OCI-LY1 (cell line): ENCODE measurements around the gene PPFIA4.

ENCODE experiments used
- H2AFZ ChIP-seq: fragments of 200-600 bp; sonication (generic), shearing (Covaris generic); 2 replicates; pipeline ENCODE4 v1.6.0; 2014; ENCODE audit warnings: antibody characterized with exemption, mild to moderate bottlenecking, low read length
- H3F3A ChIP-seq: fragments of 200-600 bp; sonication (generic), shearing (Covaris generic); 2 replicates; pipeline ENCODE4 v1.6.0; 2014; ENCODE audit warnings: mild to moderate bottlenecking, antibody characterized with exemption, low read length, moderate library complexity; ENCODE audit not compliant: insufficient read depth
- H3K27ac ChIP-seq: fragments of 200-600 bp; sonication (generic); 2 replicates; pipeline ENCODE4 v1.5.1; 2014; ENCODE audit warnings: low read length, mixed run types, mild to moderate bottlenecking, low read depth; ENCODE audit not compliant: poor library complexity, severe bottlenecking
- H3K27me3 ChIP-seq: fragments of 200-600 bp; sonication (generic); 2 replicates; pipeline ENCODE4 v1.6.0; 2014; ENCODE audit warnings: antibody characterized with exemption, mild to moderate bottlenecking, low read length, moderate library complexity; ENCODE audit not compliant: insufficient read depth
- H3K36me3 ChIP-seq: fragments of 200-600 bp; sonication (generic); 2 replicates; pipeline ENCODE4 v1.6.1; 2014; ENCODE audit warnings: mild to moderate bottlenecking, antibody characterized with exemption, low read length, moderate library complexity, mixed read lengths; ENCODE audit not compliant: insufficient read depth
- H3K4me1 ChIP-seq: fragments of 200-600 bp; sonication (generic); 2 replicates; pipeline ENCODE4 v1.5.1; 2014; ENCODE audit warnings: mild to moderate bottlenecking, low read length, moderate library complexity; ENCODE audit not compliant: insufficient read depth, severe bottlenecking
- H3K4me2 ChIP-seq: fragments of 200-600 bp; sonication (generic), shearing (Covaris generic); 2 replicates; pipeline ENCODE4 v1.6.1; 2014; ENCODE audit warnings: low read length
- H3K4me3 ChIP-seq: fragments of 200-600 bp; sonication (generic); 2 replicates; pipeline ENCODE4 v1.5.1; 2014; ENCODE audit warnings: low read length, low read depth, mild to moderate bottlenecking, mixed read lengths; ENCODE audit not compliant: poor library complexity, severe bottlenecking
- H3K79me2 ChIP-seq: fragments of 200-600 bp; shearing (Covaris generic); 2 replicates; pipeline ENCODE4 v1.6.1; 2016; ENCODE audit warnings: mixed run types, low read length, mixed read lengths; ENCODE audit not compliant: insufficient read depth
- H3K9ac ChIP-seq: fragments of 200-600 bp; sonication (generic), shearing (Covaris generic); 2 replicates; pipeline ENCODE4 v1.6.1; 2014; ENCODE audit warnings: mild to moderate bottlenecking, low read length, mixed read lengths
- H3K9me2 ChIP-seq: fragments of 200-600 bp; sonication (generic), shearing (Covaris generic); 2 replicates; pipeline ENCODE4 v1.6.1; 2014; ENCODE audit warnings: low read depth, mild to moderate bottlenecking, low read length, mixed read lengths
- H3K9me3 ChIP-seq: fragments of 200-600 bp; shearing (Covaris generic); 2 replicates; pipeline ENCODE4 v1.6.1; 2014; ENCODE audit warnings: low read length, mixed read lengths
- H4K20me1 ChIP-seq: fragments of 200-600 bp; sonication (generic), shearing (Covaris generic); 2 replicates; pipeline ENCODE4 v1.6.0; 2016; ENCODE audit warnings: mild to moderate bottlenecking, low read length; ENCODE audit not compliant: insufficient read depth
- EZH2 ChIP-seq: fragments of 200-600 bp; sonication (generic), shearing (Covaris generic); IDR thresholded peaks from 2 replicates; pipeline ENCODE4 v1.8.0; 2017; ENCODE audit warnings: borderline replicate concordance, mixed run types, mild to moderate bottlenecking, antibody characterized with exemption, low read length, moderate library complexity, mixed read lengths
- TF ChIP-seq, protein P1 (sequence below): fragments of 200-600 bp; sonication (generic), shearing (Covaris generic); IDR thresholded peaks from 2 replicates; pipeline ENCODE4 v1.5.1; 2017; ENCODE audit warnings: mild to moderate bottlenecking, antibody characterized with exemption, low read length, moderate library complexity, mixed read lengths

The PPFIA4 gene

DNA sequence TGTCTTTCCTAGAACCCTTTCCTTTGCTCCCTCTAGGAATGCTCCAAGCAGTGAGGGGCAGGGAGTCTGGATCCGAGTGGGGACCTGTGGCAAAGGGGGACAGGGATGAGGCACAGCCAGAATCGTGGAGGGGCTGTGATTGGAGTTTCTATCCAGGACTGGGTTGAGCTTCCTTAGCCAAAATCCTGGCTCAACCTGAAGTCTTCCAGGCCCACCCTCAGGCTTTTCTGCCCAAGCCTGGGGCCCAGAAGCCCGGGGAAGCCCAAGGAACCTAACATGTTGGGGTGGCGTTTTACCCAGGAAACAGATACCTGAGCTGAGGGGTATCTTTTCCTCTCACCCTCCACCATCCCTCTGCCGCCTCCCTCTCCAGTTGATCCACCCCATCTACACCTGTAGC, 54.2 kb downstream of the PPFIA4 start:
- Histone ChIP-seq H3K79me2 (no peaks in the 10 kb centered on the region), H3K36me3 (no peaks in the 10 kb centered on the region), H3K4me1 (no peaks in the 10 kb centered on the region), H3K4me3 (no peak overlapping the region), H3F3A (no peaks in the 10 kb centered on the region), H3K27ac (no peak overlapping the region), H4K20me1 (no peaks in the 10 kb centered on the region), H2AFZ (no peak overlapping the region), H3K9me3 (no peaks in the 10 kb centered on the region), H3K9me2 (no peaks in the 10 kb centered on the region), H3K9ac (no peak overlapping the region), H3K4me2 (no peak overlapping the region), H3K27me3 (no peaks in the 10 kb centered on the region)
- no peak for TF ChIP-seq EZH2
- TF ChIP-seq, protein P1, sequence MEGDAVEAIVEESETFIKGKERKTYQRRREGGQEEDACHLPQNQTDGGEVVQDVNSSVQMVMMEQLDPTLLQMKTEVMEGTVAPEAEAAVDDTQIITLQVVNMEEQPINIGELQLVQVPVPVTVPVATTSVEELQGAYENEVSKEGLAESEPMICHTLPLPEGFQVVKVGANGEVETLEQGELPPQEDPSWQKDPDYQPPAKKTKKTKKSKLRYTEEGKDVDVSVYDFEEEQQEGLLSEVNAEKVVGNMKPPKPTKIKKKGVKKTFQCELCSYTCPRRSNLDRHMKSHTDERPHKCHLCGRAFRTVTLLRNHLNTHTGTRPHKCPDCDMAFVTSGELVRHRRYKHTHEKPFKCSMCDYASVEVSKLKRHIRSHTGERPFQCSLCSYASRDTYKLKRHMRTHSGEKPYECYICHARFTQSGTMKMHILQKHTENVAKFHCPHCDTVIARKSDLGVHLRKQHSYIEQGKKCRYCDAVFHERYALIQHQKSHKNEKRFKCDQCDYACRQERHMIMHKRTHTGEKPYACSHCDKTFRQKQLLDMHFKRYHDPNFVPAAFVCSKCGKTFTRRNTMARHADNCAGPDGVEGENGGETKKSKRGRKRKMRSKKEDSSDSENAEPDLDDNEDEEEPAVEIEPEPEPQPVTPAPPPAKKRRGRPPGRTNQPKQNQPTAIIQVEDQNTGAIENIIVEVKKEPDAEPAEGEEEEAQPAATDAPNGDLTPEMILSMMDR, result no peak

DNA sequence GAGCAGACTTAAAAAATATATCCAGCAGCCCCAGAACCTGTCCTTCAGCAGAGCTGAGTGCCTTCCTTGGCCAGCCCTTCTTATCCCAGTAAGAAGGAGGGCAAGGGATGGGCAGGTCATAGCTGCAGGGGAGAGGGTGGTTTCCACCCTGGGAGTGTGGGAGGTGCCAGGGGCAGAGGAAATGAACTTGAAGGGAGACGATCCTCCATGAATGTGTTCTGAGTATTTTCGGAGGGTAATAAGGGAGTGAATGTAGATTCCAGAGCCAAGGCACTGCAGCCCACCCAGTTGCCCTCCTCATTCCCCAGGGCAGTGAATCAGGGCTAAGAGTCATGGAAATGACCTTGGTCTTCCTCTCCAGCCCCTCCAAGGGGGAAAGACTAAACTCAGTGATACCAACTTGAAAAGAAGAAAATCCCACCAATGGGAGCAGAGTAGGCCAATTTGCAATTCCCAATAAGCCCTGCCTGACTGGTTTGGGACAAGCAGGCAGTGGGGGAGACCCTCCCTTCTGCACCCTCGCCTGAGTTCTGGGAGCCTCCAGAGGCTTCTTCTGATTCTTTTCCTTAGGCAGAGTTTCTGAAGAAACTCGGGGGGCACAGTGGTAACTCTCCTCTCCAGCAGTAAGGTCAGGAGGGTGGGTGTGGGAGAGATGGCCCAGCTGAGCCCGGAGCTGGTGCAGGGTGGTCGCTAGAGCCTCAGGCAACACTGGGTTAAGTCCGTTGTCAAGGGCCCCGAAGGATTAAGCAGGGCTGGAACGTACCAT, 55.4 kb downstream of the PPFIA4 start:
- Histone ChIP-seq H3K27ac (no peak overlapping the region), H3K9me2 (no peaks in the 10 kb centered on the region), H3K27me3 (no peaks in the 10 kb centered on the region), H3K36me3 (no peaks in the 10 kb centered on the region), H4K20me1 (no peaks in the 10 kb centered on the region), H3K9ac (no peak overlapping the region), H3F3A (no peaks in the 10 kb centered on the region), H3K79me2 (no peaks in the 10 kb centered on the region), H3K4me1 (no peaks in the 10 kb centered on the region), H3K4me3 (no peak overlapping the region), H2AFZ (no peak overlapping the region), H3K4me2 (no peak overlapping the region), H3K9me3 (no peaks in the 10 kb centered on the region)
- no peak for TF ChIP-seq EZH2
- TF ChIP-seq, protein P1, result no peak

DNA sequence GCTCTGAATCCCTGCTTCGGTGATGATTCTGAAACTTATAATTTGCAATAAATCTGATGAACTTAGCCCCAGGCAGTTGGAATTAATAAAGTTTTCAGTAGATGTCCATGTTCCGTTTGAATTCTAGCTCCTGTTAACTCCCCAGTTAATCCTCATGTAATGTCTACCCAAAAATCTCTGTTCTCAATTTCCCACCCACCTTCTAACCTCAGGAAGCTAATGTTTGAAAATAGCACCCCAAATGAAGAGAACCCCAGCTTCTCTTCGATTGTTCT, 55.9 kb downstream of the PPFIA4 start:
- no peak overlapping the region for H3K9ac ChIP-seq
- H3K79me2 ChIP-seq, result no peaks in the 10 kb centered on the region
- no peak overlapping the region for H3K4me3 ChIP-seq
- no peak overlapping the region for H3K4me2 ChIP-seq
- no peak overlapping the region for H3K27ac ChIP-seq
- TF ChIP-seq EZH2, result no peak
- TF ChIP-seq, protein P1, result no peak
- no peaks in the 10 kb centered on the region for H3K4me1 ChIP-seq
- no peaks in the 10 kb centered on the region for H3F3A ChIP-seq
- no peaks in the 10 kb centered on the region for H3K9me3 ChIP-seq
- H4K20me1 ChIP-seq, result no peaks in the 10 kb centered on the region
- no peaks in the 10 kb centered on the region for H3K27me3 ChIP-seq
- no peaks in the 10 kb centered on the region for H3K36me3 ChIP-seq
- H2AFZ ChIP-seq, result no peak overlapping the region
- no peaks in the 10 kb centered on the region for H3K9me2 ChIP-seq
